GM19372 (cell line): ENCODE measurements around the gene RHBDF1.
A peak's percentile ranks its signal among the peaks of the same experiment; 100 is the strongest.

Experiments
- ATAC-seq: cut with Tn5 transposase; IDR thresholded peaks from one replicate; pipeline ENCODE4 v1.9.1; 2021; ENCODE audit warnings: mild to moderate bottlenecking, low read depth, moderate library complexity; ENCODE audit not compliant: unreplicated experiment

Gene RHBDF1

GRCh38 chr16:96935-97381 lies 24.5 kb upstream of the RHBDF1 start:
- peak; percentile 65 for ATAC-seq

DNA sequence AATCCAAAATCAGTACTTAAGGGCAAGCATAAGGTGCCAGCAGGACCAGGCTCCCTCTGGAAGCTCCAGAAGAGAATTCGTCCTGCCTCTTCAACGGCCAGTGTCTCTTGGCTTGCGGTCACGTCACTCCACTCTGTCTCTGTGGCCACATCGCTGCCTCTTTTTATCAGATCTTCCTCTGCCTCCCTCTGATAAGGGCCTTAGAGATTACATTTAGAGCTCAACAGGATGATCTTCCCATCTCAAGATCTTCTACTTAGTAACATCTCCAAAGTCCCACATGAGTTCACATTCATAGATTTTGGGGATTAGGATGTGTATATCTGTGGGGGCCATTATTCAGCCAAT lies 22.5 kb upstream of the RHBDF1 start:
- ATAC-seq, result no peak

- no peak for ATAC-seq
These were observed 20.3 kb upstream of the RHBDF1 start for GRCh38 chr16:92431-93339.

GRCh38 chr16:91484-91883 lies 19.1 kb upstream of the RHBDF1 start:
- no peak for ATAC-seq

- ATAC-seq, result no peak
These were observed 17.2 kb upstream of the RHBDF1 start for GRCh38 chr16:89391-90302.

GRCh38 chr16:88613-89012 lies 16.2 kb upstream of the RHBDF1 start:
- no peak for ATAC-seq

- no peak for ATAC-seq
These were observed 14.1 kb upstream of the RHBDF1 start for GRCh38 chr16:86483-86952.

GRCh38 chr16:85865-86264 lies 13.4 kb upstream of the RHBDF1 start:
- ATAC-seq, result no peak

- ATAC-seq, result no peak
These were observed 13.0 kb upstream of the RHBDF1 start for GRCh38 chr16:85407-85782.

DNA sequence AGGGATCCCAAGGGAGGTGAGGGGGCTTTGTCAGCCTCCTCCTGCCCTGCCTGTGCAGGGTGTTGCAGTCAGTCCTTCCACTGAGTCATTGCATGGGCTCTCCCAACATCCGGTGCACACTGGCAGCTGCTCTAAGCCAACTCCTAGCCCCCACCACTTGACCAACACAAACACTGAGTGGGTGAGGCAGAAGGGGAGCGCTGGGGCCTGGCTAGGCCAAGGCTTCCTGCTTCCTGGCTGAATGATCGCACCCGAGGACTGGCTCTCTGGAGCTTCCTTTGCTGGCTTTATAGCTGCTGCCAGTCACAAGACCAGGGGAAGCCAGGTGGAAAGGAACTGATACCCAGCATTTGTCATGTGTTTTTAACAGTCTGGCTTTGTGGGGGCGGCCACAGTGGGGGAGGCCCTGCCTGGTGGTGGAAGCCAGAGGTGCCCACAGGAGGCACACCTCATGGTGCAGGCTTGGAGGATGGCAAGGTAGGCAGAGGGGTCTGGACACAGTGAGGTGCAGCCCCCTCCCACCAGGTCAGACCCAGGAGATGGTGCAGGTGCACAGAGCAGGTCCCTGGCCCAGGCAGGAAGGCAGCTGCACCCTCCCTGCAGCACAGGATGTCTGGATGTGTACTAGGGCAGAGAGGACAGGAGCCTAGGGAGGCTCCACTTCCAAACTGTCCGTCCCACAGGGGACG lies 12.4 kb upstream of the RHBDF1 start:
- no peak for ATAC-seq

- no peak for ATAC-seq
These were observed 11.6 kb upstream of the RHBDF1 start for GRCh38 chr16:83781-84615.

GRCh38 chr16:83060-83603 lies 10.7 kb upstream of the RHBDF1 start:
- ATAC-seq, result no peak

GRCh38 chr16:79151-80054 lies 7.0 kb upstream of the RHBDF1 start:
- no peak for ATAC-seq

- ATAC-seq, result no peak
These were observed 6.2 kb upstream of the RHBDF1 start for GRCh38 chr16:78444-79150.

GRCh38 chr16:77807-78443 lies 5.5 kb upstream of the RHBDF1 start, which contains the start of gene MPG:
Gene MPG (plus strand): TSS chr16:78225. CDS start chr16:78310, 85 bp downstream.
- peak; percentile 76 for ATAC-seq

DNA sequence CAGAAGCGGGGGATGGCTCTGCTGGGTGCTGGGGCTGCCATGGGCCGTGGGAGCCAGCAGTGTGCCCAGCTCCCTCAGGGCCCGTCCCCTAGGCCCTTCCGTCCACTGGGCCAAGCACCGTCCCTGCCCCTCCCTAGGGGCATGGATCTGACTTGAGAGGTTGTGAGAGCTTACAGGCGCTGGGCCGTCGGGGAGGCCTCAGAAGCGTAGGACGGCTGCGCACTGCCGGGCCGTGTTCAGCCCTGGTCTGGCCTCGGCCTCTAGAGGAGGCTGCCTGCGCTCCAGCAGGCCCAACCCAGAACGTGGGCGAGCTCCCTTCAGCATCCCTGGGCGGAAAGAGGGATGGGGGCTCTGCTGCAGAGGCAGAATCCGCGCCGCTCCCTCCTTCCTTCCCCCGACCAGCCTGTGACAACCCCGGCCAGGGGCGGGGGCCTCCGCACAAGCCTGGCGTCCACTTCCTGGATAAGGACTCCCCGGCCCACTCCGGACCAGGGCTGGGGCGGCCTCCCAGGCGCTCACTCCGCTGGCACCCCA lies 4.9 kb upstream of the RHBDF1 start:
- peak; percentile 28 for ATAC-seq
